SU-DHL-6 (cell line): ENCODE data around the gene DNAAF1.

Experiments used
- EZH2phosphoT487 ChIP-seq: fragments of 200-600 bp; sonication (generic), shearing (Covaris generic); conservative IDR thresholded peaks from 2 replicates; pipeline ENCODE4 v1.6.1; 2018; ENCODE audit warnings: mild to moderate bottlenecking, antibody characterized with exemption, low read length, moderate library complexity, mixed read lengths
- TF ChIP-seq, protein P1 (sequence below): fragments of 200-600 bp; sonication (generic); IDR thresholded peaks from one replicate; pipeline ENCODE4 v1.5.1; 2017; ENCODE audit warnings: antibody characterized with exemption, mild to moderate bottlenecking, low read length, moderate library complexity; ENCODE audit not compliant: insufficient read depth, poor library complexity, severe bottlenecking

GRCh38 chr16:84224554-84224953 lies 79.4 kb downstream of the DNAAF1 start:
- no peak for TF ChIP-seq EZH2phosphoT487
- TF ChIP-seq, protein P1, sequence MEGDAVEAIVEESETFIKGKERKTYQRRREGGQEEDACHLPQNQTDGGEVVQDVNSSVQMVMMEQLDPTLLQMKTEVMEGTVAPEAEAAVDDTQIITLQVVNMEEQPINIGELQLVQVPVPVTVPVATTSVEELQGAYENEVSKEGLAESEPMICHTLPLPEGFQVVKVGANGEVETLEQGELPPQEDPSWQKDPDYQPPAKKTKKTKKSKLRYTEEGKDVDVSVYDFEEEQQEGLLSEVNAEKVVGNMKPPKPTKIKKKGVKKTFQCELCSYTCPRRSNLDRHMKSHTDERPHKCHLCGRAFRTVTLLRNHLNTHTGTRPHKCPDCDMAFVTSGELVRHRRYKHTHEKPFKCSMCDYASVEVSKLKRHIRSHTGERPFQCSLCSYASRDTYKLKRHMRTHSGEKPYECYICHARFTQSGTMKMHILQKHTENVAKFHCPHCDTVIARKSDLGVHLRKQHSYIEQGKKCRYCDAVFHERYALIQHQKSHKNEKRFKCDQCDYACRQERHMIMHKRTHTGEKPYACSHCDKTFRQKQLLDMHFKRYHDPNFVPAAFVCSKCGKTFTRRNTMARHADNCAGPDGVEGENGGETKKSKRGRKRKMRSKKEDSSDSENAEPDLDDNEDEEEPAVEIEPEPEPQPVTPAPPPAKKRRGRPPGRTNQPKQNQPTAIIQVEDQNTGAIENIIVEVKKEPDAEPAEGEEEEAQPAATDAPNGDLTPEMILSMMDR = no peak
